Peyer's patch (tissue), 4 donors: Measurements from ENCODE around the gene TRAPPC6A. TPM values are rescaled to one million over a fixed set of nuclear protein-coding genes. Genes with fewer than 3 reads are reported as not detected.

Source experiments
- DNase-seq, 3 donors: peaks; one replicate each; pipeline ENCODE4 v3.0.0-alpha.2; 2017 to 2019
- H3K27ac ChIP-seq, 4 donors: fragments of 200-600 bp; sonication (generic); one replicate each; pipeline ENCODE4 v1.5.1; 2016 to 2019
- H3K27me3 ChIP-seq, 2 donors: fragments of 200-600 bp; sonication (generic); one replicate each; pipeline ENCODE4 v1.5.1; 2019
- H3K36me3 ChIP-seq, 3 donors: fragments of 200-600 bp; sonication (generic); one replicate each; pipeline ENCODE4 v1.5.1; 2016 to 2019
- H3K4me1 ChIP-seq, 4 donors: fragments of 200-600 bp; sonication (generic); one replicate each; pipeline ENCODE4 v1.5.1; 2016 to 2019
- H3K4me3 ChIP-seq, 4 donors: fragments of 200-600 bp; sonication (generic); 1 replicate in 3 of 4; 2 replicates in 1 of 4; pipeline ENCODE4 v1.5.1; 2016 to 2019; ENCODE audit warnings: mild to moderate bottlenecking in 1 of 4
- H3K9me3 ChIP-seq, 4 donors: fragments of 200-600 bp; sonication (generic); one replicate each; pipeline ENCODE4 v1.5.1; 2016 to 2019; ENCODE audit warnings: mild to moderate bottlenecking in 1 of 4
- CTCF ChIP-seq, 6 experiments: fragments of 450-650 bp in 4 of 6; fragments of 200-600 bp in 2 of 6; sonication (generic) in 1 of 6; IDR thresholded peaks; one replicate each; pipeline ENCODE4 v1.5.1; 2017 to 2019; ENCODE audit warnings: antibody characterized with exemption in 6 of 6, mild to moderate bottlenecking in 3 of 6, moderate library complexity in 1 of 6
- POLR2A ChIP-seq, 2 donors: fragments of 450-650 bp; IDR thresholded peaks; one replicate each; pipeline ENCODE4 v1.5.1; 2017; ENCODE audit warnings: antibody characterized with exemption in 2 of 2, mild to moderate bottlenecking in 2 of 2, moderate library complexity in 2 of 2
- total RNA-seq, 4 donors: library from RNA; depleted of rRNA; stranded (reverse); fragments of >200 nt; gene quantifications; one replicate each; pipeline ENCODE4 v1.1.0, GENCODE V29; 2016

Gene TRAPPC6A
- total RNA-seq, 4 donors from 2014 or later, result 11.4 to 58.6 (median 21.6) TPM

- no peaks in the 10 kb centered on the region for H3K9me3 ChIP-seq
- peak; percentile 51 to 68 (median 63) for DNase-seq
- TF ChIP-seq CTCF (IDR thresholded peaks at IDR 0.05) (no peak), POLR2A (IDR thresholded peaks at IDR 0.05) (no peak)
- peak overlapping the region; percentile 22 to 46 (median 41) for H3K4me3 ChIP-seq
- peaks cover 0 to 8% of the 10 kb centered on the region in 2 donors for H3K27me3 ChIP-seq
- peak overlapping the region in 1 of 4 donors; percentile 42 for H3K27ac ChIP-seq
- peaks cover 0 to 27% (median 23%) of the 10 kb centered on the region in 4 donors for H3K4me1 ChIP-seq
- H3K36me3 ChIP-seq, result no peaks in the 10 kb centered on the region
Measured at GRCh38 chr19:45152504-45153338, 25.3 kb downstream of the TRAPPC6A start.

- H3K4me1 ChIP-seq, result peaks cover 0 to 27% (median 23%) of the 10 kb centered on the region in 4 donors
- peaks cover 0 to 8% of the 10 kb centered on the region in 2 donors for H3K27me3 ChIP-seq
- peak overlapping the region; percentile 22 to 46 (median 41) for H3K4me3 ChIP-seq
- TF ChIP-seq POLR2A (IDR thresholded peaks at IDR 0.05) (no peak), CTCF (IDR thresholded peaks at IDR 0.05) (no peak)
- no peak overlapping the region for H3K27ac ChIP-seq
- H3K9me3 ChIP-seq, result no peaks in the 10 kb centered on the region
- no peak for DNase-seq
- H3K36me3 ChIP-seq, result peaks cover 0 to 4% (median 0%) of the 10 kb centered on the region in 3 donors
Measured at GRCh38 chr19:45151821-45152503, 26.1 kb downstream of the TRAPPC6A start.

GRCh38 chr19:45151320-45151719 lies 26.7 kb downstream of the TRAPPC6A start:
- Histone ChIP-seq H3K4me1 (peaks cover 0 to 27% (median 23%) of the 10 kb centered on the region in 4 donors), H3K27ac (no peak overlapping the region), H3K27me3 (peaks cover 0 to 8% of the 10 kb centered on the region in 2 donors), H3K9me3 (no peaks in the 10 kb centered on the region), H3K4me3 (no peak overlapping the region), H3K36me3 (peaks cover 0 to 8% (median 0%) of the 10 kb centered on the region in 3 donors)
- no peak for DNase-seq
- no peak for TF ChIP-seq POLR2A (IDR thresholded peaks at IDR 0.05)
- TF ChIP-seq CTCF (IDR thresholded peaks at IDR 0.05), result no peak

GRCh38 chr19:45150751-45151281 lies 27.2 kb downstream of the TRAPPC6A start:
- H3K27ac ChIP-seq, result no peak overlapping the region
- H3K27me3 ChIP-seq, result peaks cover 0 to 8% of the 10 kb centered on the region in 2 donors
- H3K9me3 ChIP-seq, result no peaks in the 10 kb centered on the region
- DNase-seq, result no peak
- H3K36me3 ChIP-seq, result peaks cover 0 to 13% (median 0%) of the 10 kb centered on the region in 3 donors
- H3K4me3 ChIP-seq, result no peak overlapping the region
- peaks cover 0 to 27% (median 23%) of the 10 kb centered on the region in 4 donors for H3K4me1 ChIP-seq
- TF ChIP-seq POLR2A (IDR thresholded peaks at IDR 0.05) (no peak), CTCF (IDR thresholded peaks at IDR 0.05) (no peak)

- Histone ChIP-seq H3K27ac (no peak overlapping the region), H3K36me3 (peaks cover 0 to 19% (median 0%) of the 10 kb centered on the region in 3 donors), H3K4me1 (peaks cover 0 to 27% (median 23%) of the 10 kb centered on the region in 4 donors), H3K4me3 (no peak overlapping the region), H3K9me3 (no peaks in the 10 kb centered on the region), H3K27me3 (peaks cover 0 to 8% of the 10 kb centered on the region in 2 donors)
- DNase-seq, result no peak
- no peak for TF ChIP-seq CTCF (IDR thresholded peaks at IDR 0.05)
Measured at GRCh38 chr19:45150180-45150579, 27.9 kb downstream of the TRAPPC6A start.
